Nephron progenitor cell (in vitro differentiated cells): ENCODE results near the gene UTF1.

Source experiments
- DNase-seq: peaks from one replicate; pipeline ENCODE4 v3.0.0; 2021
- H3K27ac Mint-ChIP-seq: 2 replicates; pipeline ENCODE4 v1.8.0; 2021; ENCODE audit warnings: mild to moderate bottlenecking, moderate library complexity, mixed read lengths
- H3K27me3 Mint-ChIP-seq: 2 replicates; pipeline ENCODE4 v1.8.0; 2021; ENCODE audit warnings: mild to moderate bottlenecking, low read depth, mixed read lengths; ENCODE audit not compliant: poor library complexity
- H3K36me3 Mint-ChIP-seq: 2 replicates; pipeline ENCODE4 v1.8.0; 2021; ENCODE audit warnings: low read depth, mixed read lengths
- H3K4me1 Mint-ChIP-seq: 2 replicates; pipeline ENCODE4 v1.8.0; 2021; ENCODE audit warnings: mixed read lengths
- H3K4me3 Mint-ChIP-seq: 2 replicates; pipeline ENCODE4 v1.8.0; 2021; ENCODE audit warnings: mild to moderate bottlenecking, moderate library complexity, mixed read lengths
- H3K9me3 Mint-ChIP-seq: 2 replicates; pipeline ENCODE4 v1.8.0; 2021; ENCODE audit warnings: mild to moderate bottlenecking, moderate library complexity, mixed read lengths
- CTCF ChIP-seq: fragments of 200-600 bp; sonication (generic); IDR thresholded peaks from 2 replicates; pipeline ENCODE4 v1.5.0; 2021; ENCODE audit warnings: antibody characterized with exemption

UTF1 gene

DNA sequence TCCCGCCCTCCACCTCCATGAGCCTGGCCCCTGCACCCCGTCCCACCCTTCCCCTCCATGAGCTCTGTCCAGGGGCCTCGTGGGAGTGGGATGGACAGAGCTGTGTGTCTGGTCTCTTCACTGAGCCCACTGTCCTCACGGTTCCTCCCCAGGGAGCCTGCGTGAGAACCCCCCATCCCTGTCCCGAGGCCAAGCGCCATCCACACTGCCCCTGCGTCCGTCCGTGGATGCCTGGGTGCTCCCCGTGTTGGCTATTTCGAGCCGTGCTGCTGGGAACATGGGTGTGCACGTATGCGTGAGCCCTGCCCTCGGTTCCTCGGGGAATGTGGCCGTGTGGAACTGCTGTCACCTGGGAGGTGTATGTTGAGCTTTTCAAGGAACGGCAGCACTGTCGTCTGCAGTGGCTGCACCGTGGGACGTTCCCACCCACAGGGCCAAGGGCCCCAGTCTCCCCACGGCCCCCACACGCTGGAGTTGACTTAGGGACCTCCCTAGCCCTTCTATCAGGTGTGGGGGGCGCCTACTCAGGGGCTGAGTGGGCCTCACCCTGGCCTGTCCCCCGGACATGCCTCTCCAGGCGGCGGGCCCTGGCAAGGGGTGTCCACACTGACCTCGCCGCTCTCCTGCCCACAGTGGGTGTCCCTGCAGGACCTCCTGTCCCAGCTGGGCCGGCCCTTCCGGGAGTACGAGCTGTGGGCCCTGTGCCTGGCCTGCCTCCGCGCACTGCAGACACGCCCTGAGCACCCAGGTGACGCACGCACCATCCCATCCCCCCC, 41.9 kb upstream of the UTF1 start:
- Mint-ChIP-seq H3K27me3 (peaks cover 11% of the 10 kb centered on the region), H3K36me3 (peaks cover 24% of the 10 kb centered on the region), H3K27ac (no peak overlapping the region), H3K4me3 (no peak overlapping the region), H3K9me3 (peaks cover 13% of the 10 kb centered on the region), H3K4me1 (peaks cover 32% of the 10 kb centered on the region)
- DNase-seq = no peak
- no peak for TF ChIP-seq CTCF

GRCh38 chr10:133189256-133189655, 40.8 kb upstream of the UTF1 start:
- DNase-seq = no peak
- Mint-ChIP-seq H3K36me3 (peaks cover 21% of the 10 kb centered on the region), H3K4me1 (peaks cover 26% of the 10 kb centered on the region), H3K9me3 (peaks cover 25% of the 10 kb centered on the region), H3K27ac (no peak overlapping the region), H3K27me3 (peaks cover 15% of the 10 kb centered on the region), H3K4me3 (no peak overlapping the region)
- no peak for TF ChIP-seq CTCF

DNA sequence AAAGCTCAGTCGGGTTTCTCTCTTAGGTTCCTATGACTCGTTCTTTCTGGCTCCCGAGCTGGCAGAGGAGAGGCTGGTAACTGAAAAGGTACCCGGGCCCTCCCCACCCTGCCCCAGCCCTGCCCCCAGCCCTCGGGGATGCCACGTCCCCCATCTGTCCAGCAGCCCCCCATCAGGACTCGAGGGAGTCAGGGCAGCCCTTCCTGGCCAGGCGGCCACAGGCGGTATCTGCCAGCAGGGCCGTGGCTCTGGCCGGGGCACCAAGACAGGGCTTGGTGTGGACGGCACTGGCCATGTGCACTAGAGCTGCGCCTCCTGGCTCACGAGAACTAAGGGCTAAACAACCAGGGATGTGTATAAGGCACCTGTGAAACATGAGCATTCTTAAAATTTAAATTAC, 40.3 kb upstream of the UTF1 start:
- H3K27ac Mint-ChIP-seq = no peak overlapping the region
- peaks cover 15% of the 10 kb centered on the region for H3K27me3 Mint-ChIP-seq
- TF ChIP-seq CTCF = no peak
- no peak for DNase-seq
- H3K4me3 Mint-ChIP-seq = no peak overlapping the region
- peaks cover 19% of the 10 kb centered on the region for H3K36me3 Mint-ChIP-seq
- peaks cover 28% of the 10 kb centered on the region for H3K9me3 Mint-ChIP-seq
- H3K4me1 Mint-ChIP-seq = peaks cover 22% of the 10 kb centered on the region

- no peak overlapping the region for H3K4me3 Mint-ChIP-seq
- peaks cover 15% of the 10 kb centered on the region for H3K27me3 Mint-ChIP-seq
- peaks cover 21% of the 10 kb centered on the region for H3K36me3 Mint-ChIP-seq
- peaks cover 17% of the 10 kb centered on the region for H3K4me1 Mint-ChIP-seq
- TF ChIP-seq CTCF = no peak
- no peak for DNase-seq
- no peak overlapping the region for H3K27ac Mint-ChIP-seq
- H3K9me3 Mint-ChIP-seq = peaks cover 30% of the 10 kb centered on the region
Measured at GRCh38 chr10:133190225-133190624, 39.8 kb upstream of the UTF1 start.

DNA sequence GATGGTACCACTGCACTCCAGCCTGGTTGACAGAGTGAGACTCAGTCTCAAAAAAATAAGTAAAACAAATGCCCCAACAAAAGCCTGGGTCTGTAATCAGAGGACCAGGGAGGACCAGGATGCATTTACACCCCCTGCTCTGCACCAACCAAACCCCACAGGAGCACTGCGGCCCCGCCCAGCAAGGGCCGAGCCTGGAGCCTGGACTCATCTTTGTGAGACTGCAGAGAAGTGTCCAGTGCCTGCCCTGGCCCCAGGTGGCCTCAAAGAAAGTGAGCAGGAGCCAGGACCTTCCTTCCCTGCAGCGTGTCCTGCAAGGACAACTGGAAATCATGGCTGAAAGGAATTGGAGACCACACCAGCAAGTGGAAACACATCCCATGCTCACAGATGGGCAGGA, 38.4 kb upstream of the UTF1 start:
- H3K9me3 Mint-ChIP-seq = peaks cover 30% of the 10 kb centered on the region
- H3K27ac Mint-ChIP-seq = no peak overlapping the region
- H3K4me1 Mint-ChIP-seq = peaks cover 15% of the 10 kb centered on the region
- H3K27me3 Mint-ChIP-seq = peaks cover 15% of the 10 kb centered on the region
- TF ChIP-seq CTCF = no peak
- DNase-seq = no peak
- no peak overlapping the region for H3K4me3 Mint-ChIP-seq
- peaks cover 21% of the 10 kb centered on the region for H3K36me3 Mint-ChIP-seq

- no peak overlapping the region for H3K4me3 Mint-ChIP-seq
- H3K27me3 Mint-ChIP-seq = peaks cover 15% of the 10 kb centered on the region
- H3K27ac Mint-ChIP-seq = no peak overlapping the region
- peaks cover 30% of the 10 kb centered on the region for H3K9me3 Mint-ChIP-seq
- TF ChIP-seq CTCF = no peak
- DNase-seq = no peak
- H3K36me3 Mint-ChIP-seq = peaks cover 21% of the 10 kb centered on the region
- peaks cover 6% of the 10 kb centered on the region for H3K4me1 Mint-ChIP-seq
Measured at GRCh38 chr10:133194151-133194550, 35.9 kb upstream of the UTF1 start.
